ENCODE data around the gene LAMA3. TPM values are rescaled to one million over a fixed set of nuclear protein-coding genes. Genes with fewer than 3 reads are reported as not detected.

LAMA3 gene
- total RNA-seq, 1 donor from 2014 or later: 106 TPM

- peaks cover 11% of the 10 kb centered on the region for H3K4me1 ChIP-seq
- DNase-seq (ENCODE audit: extremely low spot score in 2 of 2): no peak
- H3K27me3 ChIP-seq: no peaks in the 10 kb centered on the region
- no peaks in the 10 kb centered on the region for H3K36me3 ChIP-seq
- TF ChIP-seq POLR2AphosphoS5 (IDR thresholded peaks at IDR 0.05; ENCODE audit: insufficient read depth in 1 of 2, low read depth in 1 of 2) (no peak), CTCF (IDR thresholded peaks at IDR 0.05) (no peak), POLR2A (IDR thresholded peaks at IDR 0.05) (no peak)
- no peak overlapping the region for H3K27ac ChIP-seq
- H3K9me3 ChIP-seq: no peaks in the 10 kb centered on the region
- no peak overlapping the region for H3K4me3 ChIP-seq
- intact Hi-C loops (cut with DNase I): no loop called here
Observed at GRCh38 chr18:23694637-23695430, 5.6 kb downstream of the LAMA3 start.

- Histone ChIP-seq H3K4me3 (no peak overlapping the region), H3K36me3 (no peaks in the 10 kb centered on the region), H3K27me3 (no peaks in the 10 kb centered on the region), H3K9me3 (no peaks in the 10 kb centered on the region), H3K4me1 (no peaks in the 10 kb centered on the region), H3K27ac (no peak overlapping the region)
- intact Hi-C loops (cut with DNase I): loop anchor here (5.0 kb wide), 1 partner anchor 79 kb away; no protein-coding TSS in a partner anchor
- TF ChIP-seq CTCF (IDR thresholded peaks at IDR 0.05): no peak
- TF ChIP-seq POLR2AphosphoS5 (IDR thresholded peaks at IDR 0.05; ENCODE audit: insufficient read depth in 1 of 2, low read depth in 1 of 2): no peak
- no peak for TF ChIP-seq POLR2A (IDR thresholded peaks at IDR 0.05)
- DNase-seq (ENCODE audit: extremely low spot score in 2 of 2): no peak
Observed at GRCh38 chr18:23701017-23701416, 11.8 kb downstream of the LAMA3 start.

- H3K4me3 ChIP-seq: no peak overlapping the region
- no peak for DNase-seq (ENCODE audit: extremely low spot score in 2 of 2)
- H3K27ac ChIP-seq: no peak overlapping the region
- no peaks in the 10 kb centered on the region for H3K27me3 ChIP-seq
- H3K9me3 ChIP-seq: no peaks in the 10 kb centered on the region
- TF ChIP-seq POLR2AphosphoS5 (IDR thresholded peaks at IDR 0.05; ENCODE audit: insufficient read depth in 1 of 2, low read depth in 1 of 2): no peak
- TF ChIP-seq CTCF (IDR thresholded peaks at IDR 0.05): no peak
- no peak for TF ChIP-seq POLR2A (IDR thresholded peaks at IDR 0.05)
- intact Hi-C loops (cut with DNase I): loop anchor here (5.0 kb wide), 1 partner anchor 79 kb away; no protein-coding TSS in a partner anchor
- H3K4me1 ChIP-seq: no peaks in the 10 kb centered on the region
- no peaks in the 10 kb centered on the region for H3K36me3 ChIP-seq
Observed at GRCh38 chr18:23701544-23702064, 12.4 kb downstream of the LAMA3 start.

- no peak overlapping the region for H3K27ac ChIP-seq
- intact Hi-C loops (cut with DNase I): loop anchor here (5.0 kb wide), 1 partner anchor 80 kb away; no protein-coding TSS in a partner anchor
Observed at GRCh38 chr18:23702606-23703005, 13.4 kb downstream of the LAMA3 start.

More at GRCh38 chr18:23702606-23703005, 13.4 kb downstream of the LAMA3 start:
- H3K36me3 ChIP-seq: no peaks in the 10 kb centered on the region
- no peak for DNase-seq (ENCODE audit: extremely low spot score in 2 of 2)
- no peaks in the 10 kb centered on the region for H3K27me3 ChIP-seq
- TF ChIP-seq POLR2A (IDR thresholded peaks at IDR 0.05) (no peak), CTCF (IDR thresholded peaks at IDR 0.05) (no peak), POLR2AphosphoS5 (IDR thresholded peaks at IDR 0.05; ENCODE audit: insufficient read depth in 1 of 2, low read depth in 1 of 2) (no peak)
- H3K4me1 ChIP-seq: no peaks in the 10 kb centered on the region
- H3K4me3 ChIP-seq: no peak overlapping the region
- no peaks in the 10 kb centered on the region for H3K9me3 ChIP-seq
